GM18517 (cell line): ENCODE results near the gene CT45A7.
"Not testable (repeated sequence)": the region's sequence is repeated elsewhere in the genome, so short reads cannot be mapped to it uniquely, and the experiment has no call there.

Experiments
- ATAC-seq: cut with Tn5 transposase; IDR thresholded peaks from one replicate; pipeline ENCODE4 v1.9.1; 2021; ENCODE audit warnings: mild to moderate bottlenecking, moderate library complexity; ENCODE audit not compliant: unreplicated experiment

CT45A7 gene

GRCh38 chrX:135837180-135837579 lies at the start of gene CT45A7:
TSS of gene CT45A7 (minus strand) at chrX:135837280. CDS start at chrX:135833533, 3,747 bp downstream.
- ATAC-seq: not testable (repeated sequence)

- ATAC-seq: not testable (repeated sequence)
Measured at GRCh38 chrX:135882741-135883140, 45.7 kb upstream of the CT45A7 start.

- not testable (repeated sequence) for ATAC-seq
Measured at GRCh38 chrX:135871712-135872111, 34.6 kb upstream of the CT45A7 start, which contains the start of gene CT45A9. TSS of gene CT45A9 (minus strand) at chrX:135871812. CDS start at chrX:135868061, 3,751 bp downstream.

- not testable (repeated sequence) for ATAC-seq
Measured at GRCh38 chrX:135854438-135854837, 17.4 kb upstream of the CT45A7 start, which contains the start of gene CT45A8. TSS of gene CT45A8 (minus strand) at chrX:135854538. CDS start at chrX:135850783, 3,755 bp downstream.

- ATAC-seq: not testable (repeated sequence)
Measured at GRCh38 chrX:135819912-135820311, 17.2 kb downstream of the CT45A7 start, which contains the start of gene CT45A2. TSS of gene CT45A2 (minus strand) at chrX:135820012. CDS start at chrX:135816265, 3,747 bp downstream.

- ATAC-seq: not testable (repeated sequence)
Measured at GRCh38 chrX:135802687-135803086, 34.4 kb downstream of the CT45A7 start, which contains the start of gene CT45A6. TSS of gene CT45A6 (minus strand) at chrX:135802787. CDS start at chrX:135798993, 3,794 bp downstream.

GRCh38 chrX:135785403-135785802 lies 51.7 kb downstream of the CT45A7 start, which contains the start of gene CT45A5:
TSS of gene CT45A5 (minus strand) at chrX:135785503. CDS start at chrX:135781729, 3,774 bp downstream.
- ATAC-seq: not testable (repeated sequence)
